Keratinocyte (primary cell): ENCODE data around the gene CMYA5. TPM values are rescaled to one million over a fixed set of nuclear protein-coding genes. Genes with fewer than 3 reads are reported as not detected.

Experiments used
- DNase-seq: peaks from one replicate; pipeline ENCODE4 v3.0.0-alpha.2; 2011; ENCODE audit warnings: low read depth, missing footprints, low spot score
- FAIRE-seq: peaks from 2 replicates; lab custom pipeline; 2011; peaks lifted over from hg19 to GRCh38; lab: Jason Lieb, UNC
- H2AFZ ChIP-seq: 2 replicates; pipeline ENCODE4 v1.6.0; 2012; ENCODE audit warnings: low read length, control low read depth, inconsistent platforms; ENCODE audit not compliant: control insufficient read depth
- H3K27ac ChIP-seq: 2 replicates; pipeline ENCODE4 v1.5.1; 2011; ENCODE audit warnings: low read length; ENCODE audit not compliant: control insufficient read depth, insufficient read depth
- H3K27me3 ChIP-seq: 3 replicates; pipeline ENCODE4 v1.6.0; 2011; ENCODE audit warnings: low read length; ENCODE audit not compliant: control insufficient read depth, insufficient read depth; ENCODE audit errors: extremely low read depth
- H3K36me3 ChIP-seq, 2 experiments: 2 replicates in 1 of 2; 3 replicates in 1 of 2; pipeline ENCODE4 v1.5.1; 2011; ENCODE audit warnings: low read length in 2 of 2, mild to moderate bottlenecking in 1 of 2; ENCODE audit not compliant: control insufficient read depth in 2 of 2, insufficient read depth in 2 of 2; ENCODE audit errors: extremely low read depth in 1 of 2
- H3K4me1 ChIP-seq: 3 replicates; pipeline ENCODE4 v1.5.1; 2011; ENCODE audit warnings: low read length; ENCODE audit not compliant: control insufficient read depth, insufficient read depth; ENCODE audit errors: extremely low read depth
- H3K4me2 ChIP-seq: 3 replicates; pipeline ENCODE4 v1.6.0; 2011; ENCODE audit warnings: low read depth, low read length; ENCODE audit not compliant: control insufficient read depth, insufficient read depth; ENCODE audit errors: extremely low read depth
- H3K4me3 ChIP-seq, 3 experiments: fragments of 200-600 bp in 1 of 3; sonication (generic) in 1 of 3; 2 replicates in 2 of 3; 3 replicates in 1 of 3; pipeline ENCODE4 v1.5.1; 2011 to 2016; ENCODE audit warnings: low read length in 3 of 3, mild to moderate bottlenecking in 3 of 3, control low read depth in 2 of 3, inconsistent platforms in 1 of 3, low read depth in 1 of 3, mixed read lengths in 1 of 3, mixed run types in 1 of 3, moderate library complexity in 1 of 3; ENCODE audit not compliant: control insufficient read depth in 2 of 3, insufficient read depth in 2 of 3; ENCODE audit errors: extremely low read depth in 1 of 3
- H3K79me2 ChIP-seq: 2 replicates; pipeline ENCODE4 v1.6.0; 2012; ENCODE audit warnings: low read length; ENCODE audit not compliant: control insufficient read depth, insufficient read depth
- H3K9ac ChIP-seq: 3 replicates; pipeline ENCODE4 v1.6.0; 2011; ENCODE audit warnings: low read length; ENCODE audit not compliant: control insufficient read depth, insufficient read depth; ENCODE audit errors: extremely low read depth
- H3K9me1 ChIP-seq: 3 replicates; pipeline ENCODE4 v1.6.0; 2011; ENCODE audit warnings: low read length; ENCODE audit not compliant: control insufficient read depth, insufficient read depth; ENCODE audit errors: extremely low read depth
- H3K9me3 ChIP-seq: 2 replicates; pipeline ENCODE4 v1.5.1; 2012; ENCODE audit warnings: low read depth, low read length; ENCODE audit not compliant: control insufficient read depth
- H4K20me1 ChIP-seq: 3 replicates; pipeline ENCODE4 v1.6.0; 2011; ENCODE audit warnings: low read length; ENCODE audit not compliant: control insufficient read depth, insufficient read depth; ENCODE audit errors: extremely low read depth
- CTCF ChIP-seq, 3 experiments: IDR thresholded peaks in 1 of 3; conservative IDR thresholded peaks in 1 of 3; optimal IDR thresholded peaks in 1 of 3; 2 replicates in 2 of 3; 3 replicates in 1 of 3; pipeline versions ENCODE3 to v1.5.1; 2011; ENCODE audit warnings: low read length in 3 of 3, mild to moderate bottlenecking in 3 of 3, moderate library complexity in 2 of 3, control low read depth in 1 of 3, inconsistent platforms in 1 of 3; ENCODE audit not compliant: insufficient read depth in 2 of 3; ENCODE audit errors: extremely low read depth in 1 of 3
- EZH2 ChIP-seq: IDR thresholded peaks from one replicate; pipeline ENCODE4 v1.6.1; 2012; ENCODE audit warnings: inconsistent platforms, mild to moderate bottlenecking, low read length, moderate library complexity
- dilution Hi-C: fragments of 300-500 bp; cut with MboI; formaldehyde crosslinking; loops from one replicate; pipeline ENCODE4 v1.7.0; 2020; ENCODE audit warnings: low sequenced_read_pairs; ENCODE audit not compliant: extremely low pct_ligation_motif_present
- polyA plus RNA-seq, 5 experiments: library from polyadenylated mRNA; depleted of rRNA in 3 of 5; stranded (reverse) in 3 of 5; stranded (forward) in 1 of 5; unstranded in 1 of 5; fragments of >200 nt; gene quantifications; 1 replicate in 1 of 5; 2 replicates in 3 of 5; 3 replicates in 1 of 5; pipeline versions ENCODE4 v1.2.1 to v1.2.3, GENCODE V29; 2011 to 2012; ENCODE audit warnings: missing spikeins in 2 of 5, low read depth in 1 of 5, low replicate concordance in 1 of 5

CMYA5 gene
- polyA plus RNA-seq, 1 donor (not counting 4 experiments of a cell fraction or from before 2014, with no cell fraction given) = 0.25 TPM

- Histone ChIP-seq H3K9me1 (no peaks in the 10 kb centered on the region), H4K20me1 (no peaks in the 10 kb centered on the region), H3K9ac (no peak overlapping the region), H3K4me1 (peaks cover 11% of the 10 kb centered on the region), H2AFZ (no peak overlapping the region), H3K27ac (no peak overlapping the region), H3K79me2 (no peaks in the 10 kb centered on the region), H3K4me2 (no peak overlapping the region), H3K9me3 (no peaks in the 10 kb centered on the region), H3K27me3 (no peaks in the 10 kb centered on the region), H3K4me3 (no peak overlapping the region), H3K36me3 (no peaks in the 10 kb centered on the region)
- no peak for DNase-seq
- no peak for FAIRE-seq
- dilution Hi-C loops = no loop called here
- TF ChIP-seq CTCF (optimal IDR thresholded peaks at IDR 0.05 in 1 of 3, IDR thresholded peaks at IDR 0.05 in 1 of 3, conservative IDR thresholded peaks at IDR 0.05 in 1 of 3; ENCODE audit: extremely low read depth in 1 of 3, insufficient read depth in 2 of 3, low read length in 3 of 3) = no peak
- TF ChIP-seq EZH2 = no peak
Observed at GRCh38 chr5:79691007-79691406, 1.4 kb downstream of the CMYA5 start.

- dilution Hi-C loops = no loop called here
Observed at GRCh38 chr5:79692596-79692995, 3.0 kb downstream of the CMYA5 start.

More at GRCh38 chr5:79692596-79692995, 3.0 kb downstream of the CMYA5 start:
- H3K4me3 ChIP-seq = no peak overlapping the region
- H3K27me3 ChIP-seq = no peaks in the 10 kb centered on the region
- peaks cover 11% of the 10 kb centered on the region for H3K4me1 ChIP-seq
- no peak overlapping the region for H3K9ac ChIP-seq
- H3K27ac ChIP-seq = no peak overlapping the region
- no peaks in the 10 kb centered on the region for H3K36me3 ChIP-seq
- H3K79me2 ChIP-seq = no peaks in the 10 kb centered on the region
- FAIRE-seq (no peak), DNase-seq (no peak)
- TF ChIP-seq CTCF (optimal IDR thresholded peaks at IDR 0.05 in 1 of 3, IDR thresholded peaks at IDR 0.05 in 1 of 3, conservative IDR thresholded peaks at IDR 0.05 in 1 of 3; ENCODE audit: extremely low read depth in 1 of 3, insufficient read depth in 2 of 3, low read length in 3 of 3) (no peak), EZH2 (no peak)
- H3K4me2 ChIP-seq = no peak overlapping the region
- no peaks in the 10 kb centered on the region for H3K9me3 ChIP-seq
- no peaks in the 10 kb centered on the region for H3K9me1 ChIP-seq
- H2AFZ ChIP-seq = no peak overlapping the region
- H4K20me1 ChIP-seq = no peaks in the 10 kb centered on the region
